H9 (cell line): ENCODE data around the gene USP35. TPM values are rescaled to one million over a fixed set of nuclear protein-coding genes. Genes with fewer than 3 reads are reported as not detected.

Experiments
- DNase-seq: peaks from one replicate; pipeline ENCODE4 v3.0.0-alpha.2; 2017
- H2AFZ ChIP-seq: one replicate; pipeline ENCODE4 v1.6.1; 2013; ENCODE audit warnings: mild to moderate bottlenecking, low read length, control low read depth, moderate library complexity
- H2AK5ac ChIP-seq: 2 replicates; pipeline ENCODE4 v1.6.1; 2013; ENCODE audit warnings: low read length, control low read depth, mixed read lengths; ENCODE audit not compliant: insufficient read length
- H2BK120ac ChIP-seq: one replicate; pipeline ENCODE4 v1.6.1; 2013; ENCODE audit warnings: low read depth, mild to moderate bottlenecking, low read length, control low read depth, inconsistent platforms; ENCODE audit not compliant: poor library complexity, severe bottlenecking
- H2BK12ac ChIP-seq: 2 replicates; pipeline ENCODE4 v1.6.1; 2013; ENCODE audit warnings: low read length, control low read depth, mixed read lengths, low read depth; ENCODE audit not compliant: insufficient read length
- H2BK15ac ChIP-seq: 2 replicates; pipeline ENCODE4 v1.6.1; 2013; ENCODE audit warnings: low read depth, low read length, control low read depth
- H2BK20ac ChIP-seq: one replicate; pipeline ENCODE4 v1.6.1; 2013; ENCODE audit warnings: low read depth, mild to moderate bottlenecking, low read length, control low read depth, inconsistent platforms; ENCODE audit not compliant: poor library complexity, severe bottlenecking
- H2BK5ac ChIP-seq: 2 replicates; pipeline ENCODE4 v1.6.1; 2013; ENCODE audit warnings: low read length, control low read depth, mixed read lengths; ENCODE audit not compliant: insufficient read length
- H3K14ac ChIP-seq: 2 replicates; pipeline ENCODE4 v1.6.1; 2013; ENCODE audit warnings: low read length, control low read depth; ENCODE audit not compliant: insufficient read depth
- H3K18ac ChIP-seq: 2 replicates; pipeline ENCODE4 v1.6.1; 2013; ENCODE audit warnings: low read depth, mild to moderate bottlenecking, mixed read lengths, low read length, control low read depth; ENCODE audit not compliant: insufficient read length
- H3K23ac ChIP-seq: 2 replicates; pipeline ENCODE4 v1.6.1; 2013; ENCODE audit warnings: low read length, control low read depth, mixed read lengths, low read depth; ENCODE audit not compliant: insufficient read length
- H3K23me2 ChIP-seq: 2 replicates; pipeline ENCODE4 v1.6.1; 2013; ENCODE audit warnings: low read depth, mild to moderate bottlenecking, mixed read lengths, low read length, control low read depth; ENCODE audit not compliant: insufficient read length, poor library complexity, severe bottlenecking
- H3K27ac ChIP-seq: 2 replicates; pipeline ENCODE4 v1.5.1; 2013; ENCODE audit warnings: low read length, control low read depth, mixed read lengths, low read depth; ENCODE audit not compliant: insufficient read length
- H3K27me3 ChIP-seq: 2 replicates; pipeline ENCODE4 v1.6.1; 2013; ENCODE audit warnings: low read length, control low read depth, inconsistent platforms; ENCODE audit not compliant: insufficient read depth
- H3K4ac ChIP-seq: 2 replicates; pipeline ENCODE4 v1.6.1; 2013; ENCODE audit warnings: low read depth, mild to moderate bottlenecking, control low read depth, inconsistent platforms, low read length, moderate library complexity
- H3K4me1 ChIP-seq: 2 replicates; pipeline ENCODE4 v1.6.1; 2013; ENCODE audit warnings: low read length, control low read depth, inconsistent platforms; ENCODE audit not compliant: insufficient read depth
- H3K4me2 ChIP-seq: 2 replicates; pipeline ENCODE4 v1.6.1; 2013; ENCODE audit warnings: low read length, control low read depth, mixed read lengths; ENCODE audit not compliant: insufficient read length, insufficient read depth
- H3K56ac ChIP-seq: 2 replicates; pipeline ENCODE4 v1.6.1; 2013; ENCODE audit warnings: low read depth, mild to moderate bottlenecking, mixed read lengths, low read length, control low read depth; ENCODE audit not compliant: insufficient read length
- H3K79me1 ChIP-seq: 2 replicates; pipeline ENCODE4 v1.6.1; 2013; ENCODE audit warnings: low read depth, mild to moderate bottlenecking, moderate library complexity, low read length, control low read depth, inconsistent platforms; ENCODE audit not compliant: insufficient read depth, poor library complexity, severe bottlenecking
- H3K79me2 ChIP-seq: 2 replicates; pipeline ENCODE4 v1.6.1; 2013; ENCODE audit warnings: low read length, control low read depth, inconsistent platforms; ENCODE audit not compliant: insufficient read depth
- H3K9ac ChIP-seq: 2 replicates; pipeline ENCODE4 v1.6.1; 2013; ENCODE audit warnings: low read length, control low read depth, mixed read lengths; ENCODE audit not compliant: insufficient read length; ENCODE audit errors: extremely low read depth
- H3K9me3 ChIP-seq: one replicate; pipeline ENCODE4 v1.6.1; 2013; ENCODE audit warnings: low read depth, low read length, inconsistent platforms; ENCODE audit not compliant: control insufficient read depth
- H3T11ph ChIP-seq: one replicate; pipeline ENCODE4 v1.6.1; 2013; ENCODE audit warnings: mild to moderate bottlenecking, low read length, control low read depth, inconsistent platforms
- H4K20me1 ChIP-seq: one replicate; pipeline ENCODE4 v1.6.1; 2013; ENCODE audit not compliant: control insufficient read depth, insufficient read length, insufficient read depth
- H4K5ac ChIP-seq: 2 replicates; pipeline ENCODE4 v1.6.1; 2013; ENCODE audit warnings: low read depth, mild to moderate bottlenecking, mixed read lengths, low read length, control low read depth; ENCODE audit not compliant: insufficient read length
- H4K8ac ChIP-seq: replicated peaks from 2 replicates; pipeline ENCODE4 v1.6.1; 2013; ENCODE audit warnings: low read length, control low read depth, mixed read lengths, low read depth; ENCODE audit not compliant: insufficient read length
- H4K91ac ChIP-seq: 2 replicates; pipeline ENCODE4 v1.6.1; 2013; ENCODE audit warnings: low read depth, mild to moderate bottlenecking, moderate library complexity, mixed read lengths, low read length, control low read depth; ENCODE audit not compliant: insufficient read length
- H3K27ac Mint-ChIP-seq, 3 experiments: 2 replicates in 2 of 3; 3 replicates in 1 of 3; pipeline ENCODE4 v1.8.0; 2020 to 2021; ENCODE audit warnings: mixed read lengths in 3 of 3, mild to moderate bottlenecking in 1 of 3, moderate library complexity in 1 of 3
- H3K27me3 Mint-ChIP-seq: 2 replicates; pipeline ENCODE4 v1.8.0; 2021; ENCODE audit warnings: low read depth, mild to moderate bottlenecking, moderate library complexity, mixed read lengths
- H3K36me3 Mint-ChIP-seq, 3 experiments: 2 replicates in 2 of 3; 3 replicates in 1 of 3; pipeline ENCODE4 v1.8.0; 2020 to 2021; ENCODE audit warnings: low read depth in 3 of 3, mixed read lengths in 3 of 3; ENCODE audit not compliant: insufficient read depth in 1 of 3
- H3K4me1 Mint-ChIP-seq, 2 experiments: 2 replicates each; pipeline ENCODE4 v1.8.0; 2020; ENCODE audit warnings: mixed read lengths in 2 of 2
- H3K4me3 Mint-ChIP-seq, 2 experiments: 2 replicates in 1 of 2; 3 replicates in 1 of 2; pipeline ENCODE4 v1.8.0; 2020 to 2021; ENCODE audit warnings: mild to moderate bottlenecking in 2 of 2, mixed read lengths in 2 of 2, moderate library complexity in 1 of 2
- H3K9me3 Mint-ChIP-seq, 2 experiments: 2 replicates in 1 of 2; 3 replicates in 1 of 2; pipeline ENCODE4 v1.8.0; 2020; ENCODE audit warnings: mild to moderate bottlenecking in 2 of 2, mixed read lengths in 2 of 2, moderate library complexity in 1 of 2
- CTCF ChIP-seq: fragments of 200-600 bp; sonication (generic); conservative IDR thresholded peaks from 3 replicates; pipeline ENCODE4 v1.8.0; 2021; ENCODE audit warnings: antibody characterized with exemption, mild to moderate bottlenecking
- WGBS: extraction: QIAGEN DNeasy Blood & Tissue Kit; methylation state at CpG from one replicate; pipeline ENCODE4 v1.1.7; 2013; ENCODE audit warnings: missing lambda C conversion rate, low lambda C conversion rate, mixed read lengths; ENCODE audit not compliant: insufficient read length; ENCODE audit errors: extremely low coverage; 5-methylcytosine and 5-hydroxymethylcytosine counted together
- total RNA-seq: library from RNA; stranded (reverse); gene quantifications from 2 replicates; pipeline ENCODE4 v1.2.1, GENCODE V29; 2021

The USP35 gene
- total RNA-seq, 1 experiment from 2014 or later: 6.8 TPM

DNA sequence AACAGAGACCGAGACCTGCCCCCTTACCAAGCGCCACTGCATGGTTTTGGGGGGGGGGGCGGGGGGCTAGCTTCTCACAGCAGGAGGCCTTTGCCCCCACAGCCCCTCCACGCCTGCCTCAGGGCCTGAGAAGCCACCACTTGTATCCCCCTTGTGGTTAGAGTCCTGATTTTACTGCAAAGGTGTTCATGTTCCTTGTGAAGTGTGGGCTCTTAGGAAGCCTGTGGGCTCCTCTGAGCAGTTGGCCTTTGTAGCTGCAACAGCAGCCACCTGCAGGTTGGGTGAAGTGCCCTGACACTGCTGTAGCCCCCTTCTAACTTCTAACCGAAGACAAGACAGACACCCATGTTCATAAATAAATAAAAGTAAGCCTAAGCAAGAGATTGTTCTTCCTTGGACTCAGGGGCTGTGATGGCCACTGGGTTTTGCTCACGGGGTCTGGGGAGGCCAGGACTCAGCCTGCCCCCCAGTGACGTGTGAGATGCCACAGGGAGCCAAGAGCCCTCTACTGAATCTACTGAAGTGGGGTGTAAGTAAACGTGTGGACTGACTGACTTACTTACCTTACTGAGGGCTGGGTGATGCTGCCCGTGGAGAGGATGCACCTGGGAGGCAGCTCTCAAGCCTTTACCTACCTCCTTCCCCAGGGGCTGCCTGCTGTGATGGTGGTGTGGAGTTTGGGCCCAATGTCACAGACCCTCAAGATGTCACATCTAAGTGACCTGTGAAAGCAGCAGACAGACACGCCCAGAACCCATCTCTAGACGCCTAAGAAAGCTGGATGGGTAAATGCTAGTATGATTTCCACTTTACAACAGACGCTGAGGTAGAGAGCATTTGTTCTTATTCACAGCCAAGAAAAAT is 25.8 kb downstream of the USP35 start:
- WGBS: no CpG with 5 or more reads among the region's 12 CpGs

More for the DNA sequence above, 25.8 kb downstream of the USP35 start:
- Mint-ChIP-seq H3K27me3 (no peaks in the 10 kb centered on the region), H3K36me3 (peaks cover 11 to 22% (median 20%) of the 10 kb centered on the region in 3 experiments), H3K27ac (peak overlapping the region in 1 of 3 experiments; percentile 74; a peak in 2 of 7 replicates), H3K4me1 (no peaks in the 10 kb centered on the region), H3K9me3 (no peaks in the 10 kb centered on the region), H3K4me3 (no peak overlapping the region)
- no peak overlapping the region for H2BK20ac ChIP-seq
- H3T11ph ChIP-seq: no peak overlapping the region
- no peak overlapping the region for H2BK5ac ChIP-seq
- H3K27ac ChIP-seq: no peak overlapping the region
- H4K8ac ChIP-seq: no peak overlapping the region
- H3K9ac ChIP-seq: no peak overlapping the region
- no peaks in the 10 kb centered on the region for H3K79me1 ChIP-seq
- no peak overlapping the region for H2BK120ac ChIP-seq
- H4K20me1 ChIP-seq: no peaks in the 10 kb centered on the region
- DNase-seq: no peak
- H3K4me1 ChIP-seq: no peaks in the 10 kb centered on the region
- no peaks in the 10 kb centered on the region for H3K23me2 ChIP-seq
- H2AK5ac ChIP-seq: no peak overlapping the region
- no peaks in the 10 kb centered on the region for H3K27me3 ChIP-seq
- H3K4me2 ChIP-seq: no peak overlapping the region
- H4K5ac ChIP-seq: no peak overlapping the region
- no peaks in the 10 kb centered on the region for H3K79me2 ChIP-seq
- H3K14ac ChIP-seq: no peak overlapping the region
- no peak for TF ChIP-seq CTCF
- H2BK15ac ChIP-seq: no peak overlapping the region
- no peak overlapping the region for H4K91ac ChIP-seq
- no peak overlapping the region for H3K56ac ChIP-seq
- H3K23ac ChIP-seq: no peak overlapping the region
- H2AFZ ChIP-seq: no peak overlapping the region
- no peak overlapping the region for H2BK12ac ChIP-seq
- no peak overlapping the region for H3K18ac ChIP-seq
- H3K9me3 ChIP-seq: no peaks in the 10 kb centered on the region
- no peak overlapping the region for H3K4ac ChIP-seq
